ENCODE results near the gene SUPT5H. TPM values are rescaled to one million over a fixed set of nuclear protein-coding genes. Genes with fewer than 3 reads are reported as not detected.

The SUPT5H gene
- total and polyA plus RNA-seq, 2 of the 13 experiments (the other 11 are each of a cell fraction or from before 2014, with no cell fraction given), result 48.2 to 51.7 TPM

- no peaks in the 10 kb centered on the region; a peak in 1 of 5 replicates for H3K27me3 ChIP-seq (ENCODE audit: control insufficient read depth in 1 of 2, insufficient read depth in 2 of 2, low read length in 2 of 2)
- H2AFZ ChIP-seq (ENCODE audit: low read length), result no peak overlapping the region
- DNase-seq (ENCODE audit: low spot score), result no peak
- FAIRE-seq, result no peak
- H3K4me2 ChIP-seq (ENCODE audit: low read depth, low read length), result peak overlapping the region; percentile 87
- no peaks in the 10 kb centered on the region for H3K9me3 ChIP-seq (ENCODE audit: low read length)
- CTCF ChIA-PET (ENCODE audit: low intra/inter-chr PET ratio, low total read pairs), result no interaction called here
- peak overlapping the region; percentile 86 for H3K27ac ChIP-seq (ENCODE audit: extremely low read length, insufficient read depth, low read length)
- H3K9ac ChIP-seq (ENCODE audit: insufficient read depth, low read depth, low read length), result peak overlapping the region; percentile 92
- intact Hi-C loops (cut with micrococcal nuclease; ENCODE audit: unreplicated experiment), result no loop called here
- 2% methylated on average over 10 of the region's 14 CpGs for WGBS (ENCODE audit: low lambda C conversion rate)
- ATAC-seq, result no peak
- peaks cover 20% of the 10 kb centered on the region; the same call in 1 of the 2 replicates for H4K20me1 ChIP-seq (ENCODE audit: insufficient read depth, low read length)
- TF ChIP-seq RCOR2 (CRISPR knock-in tag; IDR thresholded peaks at IDR 0.05) (no peak), MYPOP (CRISPR knock-in tag; IDR thresholded peaks at IDR 0.05) (no peak), ZNF275 (CRISPR knock-in tag; IDR thresholded peaks at IDR 0.05; ENCODE audit: borderline replicate concordance) (0 out of 2 replicates have a peak, but pooled peaks have one; percentile 4), ZNF20 (CRISPR knock-in tag; IDR thresholded peaks at IDR 0.05) (0 out of 2 replicates have a peak, but pooled peaks have one; percentile 38), ZNF784 (CRISPR knock-in tag; IDR thresholded peaks at IDR 0.05; ENCODE audit: borderline replicate concordance) (0 out of 2 replicates have a peak, but pooled peaks have one; percentile 11), RBM39 (IDR thresholded peaks at IDR 0.05; ENCODE audit: low read depth, low read length, poor library complexity, severe bottlenecking) (peak; percentile 54)
- TF ChIP-seq, protein P1, sequence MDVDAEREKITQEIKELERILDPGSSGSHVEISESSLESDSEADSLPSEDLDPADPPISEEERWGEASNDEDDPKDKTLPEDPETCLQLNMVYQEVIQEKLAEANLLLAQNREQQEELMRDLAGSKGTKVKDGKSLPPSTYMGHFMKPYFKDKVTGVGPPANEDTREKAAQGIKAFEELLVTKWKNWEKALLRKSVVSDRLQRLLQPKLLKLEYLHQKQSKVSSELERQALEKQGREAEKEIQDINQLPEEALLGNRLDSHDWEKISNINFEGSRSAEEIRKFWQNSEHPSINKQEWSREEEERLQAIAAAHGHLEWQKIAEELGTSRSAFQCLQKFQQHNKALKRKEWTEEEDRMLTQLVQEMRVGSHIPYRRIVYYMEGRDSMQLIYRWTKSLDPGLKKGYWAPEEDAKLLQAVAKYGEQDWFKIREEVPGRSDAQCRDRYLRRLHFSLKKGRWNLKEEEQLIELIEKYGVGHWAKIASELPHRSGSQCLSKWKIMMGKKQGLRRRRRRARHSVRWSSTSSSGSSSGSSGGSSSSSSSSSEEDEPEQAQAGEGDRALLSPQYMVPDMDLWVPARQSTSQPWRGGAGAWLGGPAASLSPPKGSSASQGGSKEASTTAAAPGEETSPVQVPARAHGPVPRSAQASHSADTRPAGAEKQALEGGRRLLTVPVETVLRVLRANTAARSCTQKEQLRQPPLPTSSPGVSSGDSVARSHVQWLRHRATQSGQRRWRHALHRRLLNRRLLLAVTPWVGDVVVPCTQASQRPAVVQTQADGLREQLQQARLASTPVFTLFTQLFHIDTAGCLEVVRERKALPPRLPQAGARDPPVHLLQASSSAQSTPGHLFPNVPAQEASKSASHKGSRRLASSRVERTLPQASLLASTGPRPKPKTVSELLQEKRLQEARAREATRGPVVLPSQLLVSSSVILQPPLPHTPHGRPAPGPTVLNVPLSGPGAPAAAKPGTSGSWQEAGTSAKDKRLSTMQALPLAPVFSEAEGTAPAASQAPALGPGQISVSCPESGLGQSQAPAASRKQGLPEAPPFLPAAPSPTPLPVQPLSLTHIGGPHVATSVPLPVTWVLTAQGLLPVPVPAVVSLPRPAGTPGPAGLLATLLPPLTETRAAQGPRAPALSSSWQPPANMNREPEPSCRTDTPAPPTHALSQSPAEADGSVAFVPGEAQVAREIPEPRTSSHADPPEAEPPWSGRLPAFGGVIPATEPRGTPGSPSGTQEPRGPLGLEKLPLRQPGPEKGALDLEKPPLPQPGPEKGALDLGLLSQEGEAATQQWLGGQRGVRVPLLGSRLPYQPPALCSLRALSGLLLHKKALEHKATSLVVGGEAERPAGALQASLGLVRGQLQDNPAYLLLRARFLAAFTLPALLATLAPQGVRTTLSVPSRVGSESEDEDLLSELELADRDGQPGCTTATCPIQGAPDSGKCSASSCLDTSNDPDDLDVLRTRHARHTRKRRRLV (CRISPR knock-in tag; IDR thresholded peaks at IDR 0.05), result 0 out of 2 replicates have a peak, but pooled peaks have one; percentile 17
- TF ChIP-seq, protein P2, sequence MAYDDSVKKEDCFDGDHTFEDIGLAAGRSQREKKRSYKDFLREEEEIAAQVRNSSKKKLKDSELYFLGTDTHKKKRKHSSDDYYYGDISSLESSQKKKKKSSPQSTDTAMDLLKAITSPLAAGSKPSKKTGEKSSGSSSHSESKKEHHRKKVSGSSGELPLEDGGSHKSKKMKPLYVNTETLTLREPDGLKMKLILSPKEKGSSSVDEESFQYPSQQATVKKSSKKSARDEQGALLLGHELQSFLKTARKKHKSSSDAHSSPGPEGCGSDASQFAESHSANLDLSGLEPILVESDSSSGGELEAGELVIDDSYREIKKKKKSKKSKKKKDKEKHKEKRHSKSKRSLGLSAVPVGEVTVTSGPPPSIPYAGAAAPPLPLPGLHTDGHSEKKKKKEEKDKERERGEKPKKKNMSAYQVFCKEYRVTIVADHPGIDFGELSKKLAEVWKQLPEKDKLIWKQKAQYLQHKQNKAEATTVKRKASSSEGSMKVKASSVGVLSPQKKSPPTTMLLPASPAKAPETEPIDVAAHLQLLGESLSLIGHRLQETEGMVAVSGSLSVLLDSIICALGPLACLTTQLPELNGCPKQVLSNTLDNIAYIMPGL (CRISPR knock-in tag; IDR thresholded peaks at IDR 0.05; ENCODE audit: borderline replicate concordance in 1 of 2, low read depth in 1 of 2), result peak in 1 of 2 experiments; percentile 27; a peak in 1 of 4 replicates
- TF ChIP-seq, protein P3, sequence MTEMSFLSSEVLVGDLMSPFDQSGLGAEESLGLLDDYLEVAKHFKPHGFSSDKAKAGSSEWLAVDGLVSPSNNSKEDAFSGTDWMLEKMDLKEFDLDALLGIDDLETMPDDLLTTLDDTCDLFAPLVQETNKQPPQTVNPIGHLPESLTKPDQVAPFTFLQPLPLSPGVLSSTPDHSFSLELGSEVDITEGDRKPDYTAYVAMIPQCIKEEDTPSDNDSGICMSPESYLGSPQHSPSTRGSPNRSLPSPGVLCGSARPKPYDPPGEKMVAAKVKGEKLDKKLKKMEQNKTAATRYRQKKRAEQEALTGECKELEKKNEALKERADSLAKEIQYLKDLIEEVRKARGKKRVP (CRISPR knock-in tag; IDR thresholded peaks at IDR 0.05), result no peak
- H3K36me3 ChIP-seq (replicated peaks in 1 of 2; ENCODE audit: control insufficient read depth in 1 of 2, insufficient read depth in 2 of 2, low read length in 2 of 2), result peaks cover 0 to 3% of the 10 kb centered on the region in 2 experiments; a peak in 1 of 5 replicates
- no TSS peak for BruUV-seq (replicated peaks)
- H3K4me3 ChIP-seq (replicated peaks in 1 of 3; ENCODE audit: insufficient read depth in 1 of 3, low read depth in 2 of 3, low read length in 3 of 3), result peak overlapping the region; percentile 97 to 98 (median 97)
- in situ Hi-C loops (cut with HindIII; ENCODE audit: extremely low pct_ligation_motif_present, low pct_unique_long_range_greater_than_20kb), result no loop called here
- POLR2A ChIA-PET, result interaction anchor here (2.1 to 5.8 kb wide), 4 partner anchors 9 to 29 kb away, joined by 8 to 117 read pairs (median 29); partner anchors contain the start of genes MED29, PAF1 and RPS16
- peaks cover 32% of the 10 kb centered on the region for H3K79me2 ChIP-seq (ENCODE audit: insufficient read depth, low read length)
- H3K4me1 ChIP-seq (ENCODE audit: insufficient read depth, low read length), result peaks cover 51% of the 10 kb centered on the region
Observed at GRCh38 chr19:39407410-39407659, 38.0 kb upstream of the SUPT5H start.
